H1 (cell line): ENCODE data around the gene RSL24D1. TPM values are rescaled to one million over a fixed set of nuclear protein-coding genes. Genes with fewer than 3 reads are reported as not detected.

Experiments
- CTCF ChIA-PET: fragments of 300-600 bp; sonication (Branson Sonifier 250); formaldehyde crosslinking; loops from one replicate; lab custom pipeline; 2021; ENCODE audit not compliant: partially characterized antibody; lab: Charles Lee
- POLR2A ChIA-PET: fragments of 300-600 bp; sonication (Branson Sonifier 250); formaldehyde crosslinking; loops from one replicate; lab custom pipeline; 2021; ENCODE audit warnings: inconsistent platforms; ENCODE audit not compliant: partially characterized antibody; lab: Charles Lee
- DNase-seq, 2 experiments: peaks; one replicate each; pipeline versions ENCODE4 v3.0.0 to v3.0.0-alpha.2; 2010 to 2022; ENCODE audit warnings: low spot score in 2 of 2, low read depth in 1 of 2, mixed read lengths in 1 of 2
- FAIRE-seq: peaks from 2 replicates; lab custom pipeline; 2011; peaks lifted over from hg19 to GRCh38; lab: Jason Lieb, UNC
- H2AFZ ChIP-seq: 2 replicates; pipeline ENCODE4 v1.8.1; 2012; ENCODE audit warnings: low read length, inconsistent platforms
- H2AK5ac ChIP-seq: 2 replicates; pipeline ENCODE4 v1.6.1; 2013; ENCODE audit warnings: low read depth, low read length
- H2BK120ac ChIP-seq: replicated peaks from 2 replicates; pipeline ENCODE3; 2013; ENCODE audit warnings: low read depth, low read length, inconsistent platforms
- H2BK12ac ChIP-seq: 2 replicates; pipeline ENCODE4 v1.6.1; 2013; ENCODE audit warnings: low read depth, low read length
- H2BK15ac ChIP-seq: 2 replicates; pipeline ENCODE4 v1.6.1; 2013; ENCODE audit warnings: low read length
- H2BK20ac ChIP-seq: 2 replicates; pipeline ENCODE4 v1.6.1; 2013; ENCODE audit warnings: low read length
- H2BK5ac ChIP-seq: 2 replicates; pipeline ENCODE4 v1.6.1; 2013; ENCODE audit warnings: low read depth, low read length
- H3K14ac ChIP-seq: 2 replicates; pipeline ENCODE4 v1.6.1; 2013; ENCODE audit warnings: inconsistent platforms; ENCODE audit not compliant: insufficient read length
- H3K18ac ChIP-seq: 2 replicates; pipeline ENCODE4 v1.6.1; 2013; ENCODE audit warnings: low read length; ENCODE audit errors: extremely low read depth
- H3K23ac ChIP-seq: 2 replicates; pipeline ENCODE4 v1.6.1; 2013; ENCODE audit warnings: inconsistent platforms; ENCODE audit not compliant: insufficient read length
- H3K23me2 ChIP-seq: 2 replicates; pipeline ENCODE4 v1.6.1; 2013; ENCODE audit warnings: low read depth, low read length
- H3K27ac ChIP-seq: 2 replicates; pipeline ENCODE4 v1.6.1; 2011; ENCODE audit warnings: low read depth, low read length, inconsistent platforms
- H3K27me3 ChIP-seq, 4 experiments: replicated peaks in 1 of 4; 1 replicate in 1 of 4; 2 replicates in 3 of 4; pipeline versions ENCODE4 v1.6.1 to v1.8.1; 2011 to 2013; ENCODE audit warnings: low read length in 3 of 4, mild to moderate bottlenecking in 3 of 4, inconsistent platforms in 2 of 4, mixed read lengths in 2 of 4, moderate library complexity in 1 of 4; ENCODE audit not compliant: control insufficient read depth in 3 of 4, insufficient read depth in 3 of 4; ENCODE audit errors: extremely low read depth in 1 of 4
- H3K36me3 ChIP-seq, 4 experiments: 2 replicates each; pipeline versions ENCODE4 v1.6.1 to v1.8.1; 2011 to 2013; ENCODE audit warnings: mild to moderate bottlenecking in 4 of 4, low read length in 3 of 4, moderate library complexity in 2 of 4, control low read depth in 1 of 4, inconsistent platforms in 1 of 4; ENCODE audit not compliant: insufficient read depth in 4 of 4, control insufficient read depth in 2 of 4
- H3K4ac ChIP-seq: replicated peaks from 2 replicates; pipeline ENCODE3; 2013; ENCODE audit warnings: low read length, low read depth, mixed read lengths, inconsistent platforms; ENCODE audit not compliant: insufficient read length
- H3K4me1 ChIP-seq, 4 experiments: replicated peaks in 1 of 4; 1 replicate in 1 of 4; 2 replicates in 3 of 4; pipeline versions ENCODE4 v1.6.1 to v1.8.1; 2011 to 2013; ENCODE audit warnings: low read length in 3 of 4, inconsistent platforms in 2 of 4, mixed read lengths in 1 of 4; ENCODE audit not compliant: insufficient read depth in 4 of 4, control insufficient read depth in 3 of 4
- H3K4me2 ChIP-seq, 2 experiments: 2 replicates each; pipeline versions ENCODE4 v1.6.1 to v1.8.1; 2011 to 2013; ENCODE audit warnings: low read depth in 2 of 2, low read length in 2 of 2, control low read depth in 1 of 2, inconsistent platforms in 1 of 2, mild to moderate bottlenecking in 1 of 2; ENCODE audit not compliant: insufficient read depth in 1 of 2
- H3K4me3 ChIP-seq, 4 experiments: fragments of 200-600, 300-600 bp in 1 of 4; sonication (generic), shearing (Covaris generic), sonication (Bioruptor Twin) in 1 of 4; 2 replicates each; pipeline versions ENCODE4 v1.5.1 to v1.8.1; 2011 to 2016; ENCODE audit warnings: low read length in 4 of 4, low read depth in 3 of 4, control low read depth in 2 of 4, inconsistent platforms in 2 of 4, mild to moderate bottlenecking in 2 of 4, mixed read lengths in 1 of 4, moderate library complexity in 1 of 4; ENCODE audit not compliant: insufficient read depth in 2 of 4; ENCODE audit errors: extremely low read depth in 1 of 4
- H3K56ac ChIP-seq: replicated peaks from 2 replicates; pipeline ENCODE3; 2013; ENCODE audit warnings: low read depth, mild to moderate bottlenecking, mixed read lengths, low read length, inconsistent platforms; ENCODE audit not compliant: insufficient read length
- H3K79me1 ChIP-seq: 2 replicates; pipeline ENCODE4 v1.6.1; 2013; ENCODE audit warnings: low read depth, low read length, control low read depth
- H3K79me2 ChIP-seq, 2 experiments: 2 replicates each; pipeline versions ENCODE4 v1.6.1 to v1.8.1; 2012 to 2013; ENCODE audit warnings: low read length in 2 of 2, mild to moderate bottlenecking in 2 of 2, inconsistent platforms in 1 of 2; ENCODE audit not compliant: insufficient read depth in 2 of 2, control insufficient read depth in 1 of 2
- H3K9ac ChIP-seq, 4 experiments: replicated peaks in 1 of 4; 1 replicate in 1 of 4; 2 replicates in 3 of 4; pipeline versions ENCODE4 v1.6.1 to v1.8.1; 2011 to 2013; ENCODE audit warnings: low read depth in 3 of 4, low read length in 3 of 4, control low read depth in 2 of 4, mild to moderate bottlenecking in 2 of 4, moderate library complexity in 2 of 4, inconsistent platforms in 1 of 4; ENCODE audit errors: extremely low read depth in 1 of 4
- H3K9me3 ChIP-seq, 2 experiments: 2 replicates each; pipeline versions ENCODE4 v1.6.1 to v1.8.1; 2012 to 2013; ENCODE audit warnings: mild to moderate bottlenecking in 2 of 2, moderate library complexity in 2 of 2, control low read depth in 1 of 2, inconsistent platforms in 1 of 2, low read depth in 1 of 2, low read length in 1 of 2, mixed read lengths in 1 of 2; ENCODE audit not compliant: insufficient read depth in 2 of 2
- H4K20me1 ChIP-seq, 2 experiments: replicated peaks in 1 of 2; 2 replicates each; pipeline versions ENCODE3 to v1.8.1; 2011 to 2013; ENCODE audit warnings: inconsistent platforms in 2 of 2, low read length in 2 of 2, mild to moderate bottlenecking in 1 of 2; ENCODE audit not compliant: insufficient read depth in 2 of 2, control insufficient read depth in 1 of 2
- H4K5ac ChIP-seq: 2 replicates; pipeline ENCODE4 v1.6.1; 2013; ENCODE audit warnings: low read length, low read depth, mixed read lengths, inconsistent platforms; ENCODE audit not compliant: insufficient read length
- H4K8ac ChIP-seq: 2 replicates; pipeline ENCODE4 v1.8.0; 2013; ENCODE audit warnings: mild to moderate bottlenecking, moderate library complexity, low read length, inconsistent platforms; ENCODE audit not compliant: insufficient read depth; ENCODE audit errors: extremely low read depth
- H4K91ac ChIP-seq: replicated peaks from 2 replicates; pipeline ENCODE3; 2013; ENCODE audit warnings: low read length, mixed read lengths, inconsistent platforms; ENCODE audit not compliant: insufficient read length
- BCL11A ChIP-seq, 2 experiments: IDR thresholded peaks; one replicate each; pipeline ENCODE4 v1.6.1; 2011; ENCODE audit warnings: low read depth in 2 of 2, low read length in 2 of 2, mild to moderate bottlenecking in 2 of 2
- CEBPB ChIP-seq: IDR thresholded peaks from 2 replicates; pipeline ENCODE4 v1.6.1; 2012; ENCODE audit warnings: low read depth, low read length
- EP300 ChIP-seq, 2 experiments: IDR thresholded peaks; 1 replicate in 1 of 2; 2 replicates in 1 of 2; pipeline ENCODE4 v1.6.1; 2011 to 2012; ENCODE audit warnings: low read depth in 2 of 2, low read length in 2 of 2, mild to moderate bottlenecking in 2 of 2, borderline replicate concordance in 1 of 2, inconsistent platforms in 1 of 2, moderate library complexity in 1 of 2
- EZH2 ChIP-seq: fragments of 200-600 bp; sonication (generic); IDR thresholded peaks from 2 replicates; pipeline ENCODE4 v1.7.1; 2012; ENCODE audit warnings: low read depth, mild to moderate bottlenecking, moderate library complexity, low read length, inconsistent platforms; ENCODE audit not compliant: severe bottlenecking
- POU5F1 ChIP-seq: IDR thresholded peaks from 2 replicates; pipeline ENCODE4 v1.6.1; 2011; ENCODE audit warnings: low read depth, mild to moderate bottlenecking, low read length, moderate library complexity
- RXRA ChIP-seq: IDR thresholded peaks from 2 replicates; pipeline ENCODE4 v1.6.1; 2011; ENCODE audit warnings: low read depth, mild to moderate bottlenecking, low read length, moderate library complexity; ENCODE audit not compliant: insufficient read depth
- SP1 ChIP-seq: IDR thresholded peaks from 2 replicates; pipeline ENCODE4 v1.6.1; 2011; ENCODE audit warnings: low read depth, low read length
- TEAD4 ChIP-seq: IDR thresholded peaks from 2 replicates; pipeline ENCODE4 v1.6.1; 2012; ENCODE audit warnings: low read depth, low read length, inconsistent platforms, mixed read lengths
- WGBS, 2 experiments: shearing (Covaris generic) in 1 of 2; methylation state at CpG; one replicate each; pipeline versions ENCODE4 v1.1.6 to v1.1.7; 2013 to 2015; ENCODE audit warnings: low lambda C conversion rate in 2 of 2, mixed read lengths in 2 of 2, inconsistent platforms in 1 of 2, low coverage in 1 of 2, missing lambda C conversion rate in 1 of 2; ENCODE audit not compliant: insufficient replicate concordance in 2 of 2, insufficient coverage in 1 of 2, insufficient read length in 1 of 2; ENCODE audit errors: extremely low coverage in 1 of 2, missing lambda C conversion rate in 1 of 2; 5-methylcytosine and 5-hydroxymethylcytosine counted together
- polyA plus RNA-seq, 7 experiments: library from polyadenylated mRNA; depleted of rRNA in 3 of 7; stranded (reverse) in 5 of 7; unstranded in 2 of 7; fragments of >200 nt in 5 of 7; fragments of 200-250 nt in 2 of 7; gene quantifications; 1 replicate in 5 of 7; 2 replicates in 1 of 7; 4 replicates in 1 of 7; pipeline versions ENCODE4 v1.2.1 to v1.2.3, GENCODE V29; 2011 to 2013; ENCODE audit warnings: missing spikeins in 2 of 7, mixed read lengths in 2 of 7
- total RNA-seq: library from RNA; stranded (reverse); fragmentation: NEBNext Ultra II Directional; extraction: Animal tissue kit (Norgen Biotek cat#: 25700); gene quantifications from 2 replicates; pipeline ENCODE4 v1.2.1, GENCODE V29; 2021
- TF ChIP-seq, protein P1 (sequence below), 3 experiments: IDR thresholded peaks; 1 replicate in 2 of 3; 2 replicates in 1 of 3; pipeline versions ENCODE4 v1.5.1 to v1.6.1; 2011; ENCODE audit warnings: low read length in 3 of 3, mild to moderate bottlenecking in 3 of 3, inconsistent platforms in 2 of 3, low read depth in 1 of 3, moderate library complexity in 1 of 3; ENCODE audit not compliant: insufficient read depth in 1 of 3; ENCODE audit errors: control extremely low read depth in 1 of 3

RSL24D1 gene
- total and polyA plus RNA-seq, 2 of the 8 experiments (the other 6 are each of a cell fraction or from before 2014, with no cell fraction given) = 45.7 to 130 TPM

DNA sequence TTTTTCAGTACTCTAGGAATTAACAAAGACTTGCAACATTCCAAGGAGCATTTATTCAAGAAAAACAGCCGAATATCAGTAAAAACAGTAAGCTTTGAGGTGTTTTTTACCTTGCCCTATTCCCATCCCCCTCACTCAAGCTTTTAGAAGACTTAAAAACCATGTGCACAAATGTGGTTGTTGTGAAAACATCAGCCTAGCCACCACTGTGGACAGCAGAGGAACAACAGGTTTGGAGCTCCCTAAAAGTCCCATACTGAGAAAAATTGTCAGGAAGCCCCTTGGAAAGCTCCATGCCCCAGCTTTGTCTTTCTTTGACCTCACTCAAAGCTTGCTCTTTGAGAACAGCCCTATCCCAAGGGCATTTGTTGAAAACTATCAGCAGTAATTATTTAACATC lies 34.7 kb upstream of the RSL24D1 start:
- TF ChIP-seq EZH2 (no peak), RXRA (no peak), POU5F1 (no peak), EP300 (IDR thresholded peaks at IDR 0.05; ENCODE audit: borderline replicate concordance in 1 of 2, low read depth in 2 of 2, low read length in 2 of 2) (no peak), BCL11A (IDR thresholded peaks at IDR 0.05; ENCODE audit: low read depth in 2 of 2, low read length in 2 of 2) (no peak), SP1 (no peak), CEBPB (no peak), TEAD4 (no peak)
- TF ChIP-seq, protein P1, sequence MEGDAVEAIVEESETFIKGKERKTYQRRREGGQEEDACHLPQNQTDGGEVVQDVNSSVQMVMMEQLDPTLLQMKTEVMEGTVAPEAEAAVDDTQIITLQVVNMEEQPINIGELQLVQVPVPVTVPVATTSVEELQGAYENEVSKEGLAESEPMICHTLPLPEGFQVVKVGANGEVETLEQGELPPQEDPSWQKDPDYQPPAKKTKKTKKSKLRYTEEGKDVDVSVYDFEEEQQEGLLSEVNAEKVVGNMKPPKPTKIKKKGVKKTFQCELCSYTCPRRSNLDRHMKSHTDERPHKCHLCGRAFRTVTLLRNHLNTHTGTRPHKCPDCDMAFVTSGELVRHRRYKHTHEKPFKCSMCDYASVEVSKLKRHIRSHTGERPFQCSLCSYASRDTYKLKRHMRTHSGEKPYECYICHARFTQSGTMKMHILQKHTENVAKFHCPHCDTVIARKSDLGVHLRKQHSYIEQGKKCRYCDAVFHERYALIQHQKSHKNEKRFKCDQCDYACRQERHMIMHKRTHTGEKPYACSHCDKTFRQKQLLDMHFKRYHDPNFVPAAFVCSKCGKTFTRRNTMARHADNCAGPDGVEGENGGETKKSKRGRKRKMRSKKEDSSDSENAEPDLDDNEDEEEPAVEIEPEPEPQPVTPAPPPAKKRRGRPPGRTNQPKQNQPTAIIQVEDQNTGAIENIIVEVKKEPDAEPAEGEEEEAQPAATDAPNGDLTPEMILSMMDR (IDR thresholded peaks at IDR 0.05; ENCODE audit: control extremely low read depth in 1 of 3, insufficient read depth in 1 of 3, low read depth in 1 of 3, low read length in 3 of 3) = no peak
- no peak overlapping the region for H2AK5ac ChIP-seq
- no peaks in the 10 kb centered on the region for H3K27me3 ChIP-seq
- no peak overlapping the region for H4K91ac ChIP-seq
- H2BK5ac ChIP-seq = no peak overlapping the region
- DNase-seq (no peak), FAIRE-seq (no peak)
- H3K23ac ChIP-seq = no peak overlapping the region
- no peak overlapping the region for H3K18ac ChIP-seq
- H4K20me1 ChIP-seq = no peaks in the 10 kb centered on the region
- no peaks in the 10 kb centered on the region for H3K9me3 ChIP-seq
- no peak overlapping the region for H2BK120ac ChIP-seq
- no peak overlapping the region for H2AFZ ChIP-seq
- no peak overlapping the region for H3K4ac ChIP-seq
- no peak overlapping the region for H4K5ac ChIP-seq
- no peak overlapping the region for H2BK20ac ChIP-seq
- no peak overlapping the region for H3K4me2 ChIP-seq
- no peak overlapping the region for H3K9ac ChIP-seq
- ChIA-PET CTCF (interaction anchor here (0.6 to 1.4 kb wide), 6 partner anchors 13 to 275 kb away, joined by 3 to 5 read pairs (median 3); no protein-coding TSS in a partner anchor), POLR2A (interaction anchor here (0.9 kb wide), 1 partner anchor 88 kb away, joined by 3 read pairs; the partner anchor contains the start of genes PIGB and PIGBOS1)
- no peak overlapping the region for H3K56ac ChIP-seq
- H3K14ac ChIP-seq = no peak overlapping the region
- no peaks in the 10 kb centered on the region for H3K23me2 ChIP-seq
- no peak overlapping the region for H2BK12ac ChIP-seq
- no peaks in the 10 kb centered on the region for H3K4me1 ChIP-seq
- H3K79me1 ChIP-seq = no peaks in the 10 kb centered on the region
- no peak overlapping the region for H2BK15ac ChIP-seq
- 93% methylated on average over 1 of the region's 1 CpG; no CpG with 5 or more reads in 1 of the 2 experiments for WGBS, 2 experiments
- H4K8ac ChIP-seq = no peak overlapping the region
- no peak overlapping the region for H3K4me3 ChIP-seq
- H3K79me2 ChIP-seq = no peaks in the 10 kb centered on the region
- H3K36me3 ChIP-seq = no peaks in the 10 kb centered on the region
- no peak overlapping the region for H3K27ac ChIP-seq
